ENCODE measurements around the gene COX14. TPM values are rescaled to one million over a fixed set of nuclear protein-coding genes. Genes with fewer than 3 reads are reported as not detected.
"Not testable (repeated sequence)": the region's sequence is repeated elsewhere in the genome, so short reads cannot be mapped to it uniquely, and the experiment has no call there.

The COX14 gene
- total RNA-seq, 1 donor: 47.4 TPM

DNA sequence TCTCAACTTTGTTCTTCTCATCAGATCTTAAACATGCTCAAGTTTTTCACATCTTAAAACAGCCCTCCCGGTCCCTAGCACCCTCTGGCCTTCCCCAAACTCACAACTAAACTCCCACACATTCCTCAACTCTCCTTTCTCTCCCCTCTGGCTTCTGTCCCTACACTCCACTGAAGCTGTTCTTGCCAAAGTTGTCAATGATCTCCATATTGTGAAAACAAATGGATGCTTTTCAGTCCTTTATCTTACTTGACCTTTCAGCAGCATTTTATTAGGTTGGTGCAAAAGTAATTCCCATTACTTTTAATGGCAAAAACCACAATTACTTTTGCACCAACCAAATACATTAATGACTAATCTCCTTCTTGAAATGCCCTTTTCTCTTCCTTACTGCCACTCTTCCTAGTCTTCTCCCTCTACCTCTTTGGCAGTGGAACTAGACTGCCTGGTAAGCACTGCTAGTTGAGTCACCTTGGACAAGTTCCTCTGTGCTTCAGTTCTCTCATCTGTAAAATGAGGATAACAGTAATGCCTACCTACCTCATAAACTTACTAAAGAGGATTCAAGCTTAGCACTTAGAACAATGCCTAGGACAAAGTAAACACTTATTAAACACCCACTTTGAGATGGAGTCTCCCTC, 39.1 kb downstream of the COX14 start:
- DNase-seq (ENCODE audit: low read depth in 2 of 3, low spot score in 2 of 3): no peak

DNA sequence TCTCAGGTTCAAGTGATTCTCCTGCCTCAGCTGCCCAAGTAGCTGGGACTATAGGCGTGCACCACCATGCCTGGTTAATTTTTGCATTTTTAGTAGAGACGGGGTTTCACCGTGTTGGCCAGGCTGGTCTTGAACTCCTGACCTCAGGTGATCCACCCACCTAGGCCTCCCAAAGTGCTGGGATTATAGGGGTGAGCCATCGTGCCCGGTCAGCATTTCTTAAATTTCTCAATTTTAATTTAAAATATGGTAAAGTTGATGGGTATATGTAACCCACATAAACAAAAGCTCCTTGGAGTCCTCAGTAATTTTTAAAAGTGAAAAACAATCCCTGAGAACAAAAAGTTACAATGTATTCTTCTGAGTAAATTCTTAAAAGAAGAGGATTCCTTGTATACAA, 42.9 kb downstream of the COX14 start:
- DNase-seq (ENCODE audit: low read depth in 2 of 3, low spot score in 2 of 3): not testable (repeated sequence)

DNA sequence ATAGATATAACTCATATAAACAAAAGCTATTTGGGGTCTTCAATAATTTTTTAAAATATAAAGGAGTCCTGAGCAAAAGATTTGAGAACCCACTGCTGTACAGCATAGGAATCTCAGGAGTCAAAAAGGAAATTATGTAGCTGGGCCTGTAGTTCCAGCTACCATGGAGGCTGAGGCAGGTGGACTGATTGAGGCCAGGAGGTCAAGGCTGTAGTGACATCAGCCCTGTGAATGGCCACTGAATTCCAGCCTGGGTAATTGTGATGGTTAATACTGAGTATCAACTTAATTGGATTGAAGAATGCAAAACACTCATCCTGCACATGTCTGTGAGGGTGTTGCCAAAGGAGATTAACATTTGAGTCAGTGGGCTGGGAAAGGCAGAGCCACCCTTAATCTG, 44.6 kb downstream of the COX14 start:
- no peak for DNase-seq (ENCODE audit: low read depth in 2 of 3, low spot score in 2 of 3)

DNA sequence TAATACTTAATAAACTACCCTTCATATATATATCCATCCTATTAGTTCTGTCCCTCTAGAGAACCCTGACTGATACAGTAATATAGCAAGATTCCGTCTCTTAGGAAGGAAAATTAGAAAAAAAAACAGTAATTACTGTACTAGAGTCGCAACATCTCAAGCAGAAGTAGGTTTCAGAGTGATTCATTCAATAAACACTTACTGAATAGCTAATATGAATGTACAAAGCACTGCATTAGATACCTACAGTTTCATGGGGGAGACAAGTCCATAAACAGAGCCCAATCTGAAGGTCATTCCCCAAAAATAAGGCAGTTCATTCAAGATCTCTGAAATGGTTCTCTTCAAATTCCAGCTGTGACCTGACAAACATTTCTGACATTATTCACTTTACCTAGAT, 45.2 kb downstream of the COX14 start:
- DNase-seq (ENCODE audit: low read depth in 2 of 3, low spot score in 2 of 3): no peak

DNA sequence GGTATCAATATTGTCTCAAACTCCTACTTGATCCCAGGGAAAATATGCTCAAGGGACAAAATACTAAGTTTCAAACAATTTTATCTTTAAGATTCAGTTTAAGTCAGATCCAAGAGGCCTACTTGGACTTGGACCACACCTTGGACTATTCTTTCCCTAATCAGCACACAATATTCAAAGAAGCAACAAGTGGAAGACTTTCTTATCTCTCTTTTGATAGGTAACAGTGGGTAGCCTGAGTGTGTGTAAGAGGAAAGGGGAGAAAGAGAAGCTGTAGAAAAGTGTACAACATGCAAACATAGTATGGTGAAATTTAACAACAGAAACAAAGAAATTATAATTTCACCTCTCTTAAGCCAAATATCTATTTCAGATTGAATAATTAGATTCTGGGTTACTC, 48.6 kb downstream of the COX14 start:
- no peak for DNase-seq (ENCODE audit: low read depth in 2 of 3, low spot score in 2 of 3)

DNA sequence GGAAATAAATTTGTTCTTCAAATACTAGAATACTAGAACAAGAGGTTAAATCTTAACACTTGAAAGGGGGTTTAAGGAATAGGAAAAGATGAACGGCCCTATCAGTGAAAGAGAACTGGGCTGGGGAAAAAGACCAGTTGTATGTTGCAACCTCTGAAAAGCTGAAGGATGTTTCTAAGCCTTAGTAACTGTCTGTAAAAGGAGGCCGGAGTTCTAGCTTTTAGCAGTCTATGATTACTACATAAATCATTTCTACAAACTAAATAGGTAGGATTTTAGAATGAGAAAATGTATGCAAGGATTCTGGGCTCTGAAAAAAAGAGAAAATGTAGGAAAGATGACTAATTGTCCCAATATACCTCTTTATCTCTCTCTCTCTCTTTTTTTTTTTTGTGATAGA, 50.2 kb downstream of the COX14 start:
- no peak for DNase-seq (ENCODE audit: low read depth in 2 of 3, low spot score in 2 of 3)

DNA sequence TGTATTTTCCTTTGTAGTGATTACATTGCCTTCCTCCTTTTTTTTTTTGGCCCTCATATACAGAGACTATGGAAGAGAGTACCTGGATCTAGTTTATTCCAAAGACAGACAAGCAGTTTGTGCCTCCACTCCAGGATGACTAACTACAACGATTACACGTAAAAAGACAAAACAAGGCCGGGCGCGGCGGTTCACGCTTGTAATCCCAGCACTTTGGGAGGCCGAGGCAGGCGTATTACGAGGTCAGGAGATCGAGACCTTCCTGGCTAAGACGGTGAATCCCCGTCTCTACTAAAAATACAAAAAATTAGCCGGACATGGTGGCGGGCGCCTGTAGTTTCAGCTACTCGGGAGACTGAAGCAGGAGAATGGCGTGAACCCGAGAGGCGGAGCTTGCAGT, 52.9 kb downstream of the COX14 start:
- DNase-seq (ENCODE audit: low read depth in 2 of 3, low spot score in 2 of 3): no peak

DNA sequence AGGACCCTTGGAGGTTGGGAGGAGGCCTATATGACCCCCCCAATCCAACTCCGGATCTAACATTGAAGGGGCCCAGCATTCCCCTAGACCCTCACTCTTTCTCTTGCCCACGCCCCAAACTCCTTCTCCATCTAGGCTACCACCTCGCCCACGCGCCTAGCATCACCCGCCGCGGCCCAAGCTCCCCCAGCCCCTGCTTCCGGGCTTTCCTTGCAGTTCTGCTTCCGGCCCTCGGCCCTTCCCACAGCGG, 54.7 kb downstream of the COX14 start:
- DNase-seq (ENCODE audit: low read depth in 2 of 3, low spot score in 2 of 3): no peak

DNA sequence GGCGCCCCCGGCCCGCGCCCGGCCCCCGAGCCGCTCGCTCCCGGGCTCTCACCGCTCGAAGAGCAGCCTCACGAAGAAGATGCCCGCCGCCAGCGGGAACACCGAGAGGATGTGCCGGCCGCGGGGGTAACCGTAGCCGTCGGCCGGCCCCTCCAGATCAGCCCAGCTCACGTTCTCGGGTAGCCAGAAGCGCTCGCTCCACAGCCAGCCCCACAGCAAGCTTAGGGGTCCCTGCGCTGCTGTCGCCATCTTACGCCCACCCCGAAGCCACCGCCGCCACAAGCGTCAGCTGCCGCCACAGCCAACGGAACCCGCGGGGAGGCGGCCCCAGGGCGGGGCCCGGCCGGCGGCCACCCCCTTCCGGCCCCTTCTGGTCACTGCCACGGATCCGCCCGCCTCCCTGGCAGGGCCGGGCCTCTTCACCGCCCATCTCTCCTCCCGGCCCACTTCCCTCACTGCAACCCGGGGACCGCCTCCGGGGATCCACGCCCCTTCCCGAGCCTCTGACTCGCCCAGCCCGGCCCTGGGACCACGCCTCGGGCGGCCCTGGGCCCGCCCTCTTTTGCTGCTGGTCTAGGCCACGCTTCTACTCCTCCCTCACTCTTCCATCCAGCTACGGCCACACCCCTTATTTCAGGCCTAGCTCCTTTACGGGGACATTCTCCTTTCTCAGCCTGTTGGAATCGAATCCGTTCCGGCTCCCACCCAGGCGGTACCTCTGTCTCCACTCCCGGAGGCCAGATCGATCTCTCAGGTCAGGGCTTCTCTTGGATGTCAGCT, 55.2 kb downstream of the COX14 start, which contains the start of gene CERS5:
Gene CERS5 (minus strand): TSS at position 321 of the 780 bp plus-strand sequence. CDS start 72 bp downstream, at position 249.
- DNase-seq (ENCODE audit: low read depth in 2 of 3, low spot score in 2 of 3): peak; percentile 83 to 99 (median 98)

Other genes starting within 250 kb of the COX14 start
- under 0.01 TPM for gene FAIM2, start 208.3 kb upstream of the COX14 start, total RNA-seq
- gene AQP2, start 161.5 kb upstream of the COX14 start, total RNA-seq: under 0.01 TPM
- gene AQP5, start 150.4 kb upstream of the COX14 start, total RNA-seq: not detected
- gene AQP6, start 139.3 kb upstream of the COX14 start, total RNA-seq: under 0.01 TPM
- 9.4 TPM for gene RACGAP1, start 86.7 kb upstream of the COX14 start, total RNA-seq
- not detected for gene ASIC1, start 54.6 kb upstream of the COX14 start, total RNA-seq
- 80.5 TPM for gene SMARCD1, start 26.9 kb upstream of the COX14 start, total RNA-seq
- gene GPD1, start 8.2 kb upstream of the COX14 start, total RNA-seq: under 0.01 TPM
- 28.3 TPM for gene CERS5, start 55.1 kb downstream of the COX14 start, total RNA-seq
- gene LIMA1, start 171.3 kb downstream of the COX14 start, total RNA-seq: 8.9 TPM